ENCODE measurements around the gene TNS3. TPM values are rescaled to one million over a fixed set of nuclear protein-coding genes. Genes with fewer than 3 reads are reported as not detected.

The TNS3 gene
- total and polyA plus RNA-seq, 2 donors (not counting 3 experiments of a cell fraction or from before 2014, with no cell fraction given): 10.4 to 45.1 TPM

DNA sequence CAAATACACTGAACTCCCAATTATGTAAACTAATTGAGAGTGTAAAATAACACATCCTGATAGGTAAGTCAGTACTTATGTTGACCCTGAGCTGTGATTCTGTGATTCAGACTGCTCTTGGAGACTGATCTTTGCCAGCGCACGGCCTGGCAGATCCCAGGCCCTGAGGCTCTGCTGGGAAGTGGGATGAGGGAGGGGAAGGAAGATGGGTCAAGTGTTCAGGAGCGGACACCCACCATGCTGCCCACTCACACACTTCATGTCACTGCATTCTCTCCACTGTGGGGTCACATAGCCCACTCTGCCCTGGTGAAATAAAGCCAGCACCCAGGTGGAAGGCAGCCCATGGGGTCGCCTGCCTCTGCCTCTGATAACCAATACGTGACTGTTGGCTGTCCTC, 226.2 kb downstream of the TNS3 start:
- peaks cover 5% of the 10 kb centered on the region for H3K79me2 ChIP-seq (ENCODE audit: control insufficient read depth, insufficient read depth, low read length)
- no peaks in the 10 kb centered on the region for H3K36me3 ChIP-seq (ENCODE audit: control insufficient read depth in 2 of 2, extremely low read depth in 1 of 2, insufficient read depth in 2 of 2, low read length in 2 of 2)
- no peaks in the 10 kb centered on the region for H4K20me1 ChIP-seq (replicated peaks; ENCODE audit: control insufficient read depth, extremely low read depth, insufficient read depth, low read length)
- H3K4me1 ChIP-seq (ENCODE audit: control insufficient read depth, extremely low read depth, insufficient read depth, low read length): no peaks in the 10 kb centered on the region
- H2AFZ ChIP-seq (ENCODE audit: low read depth, low read length): no peak overlapping the region
- ChIA-PET POLR2A (no interaction called here), CTCF (interaction anchor here (1.5 to 1.6 kb wide), 2 partner anchors 16 to 89 kb away, joined by 3 read pairs; no protein-coding TSS in a partner anchor)
- no peaks in the 10 kb centered on the region for H3K9me1 ChIP-seq (replicated peaks; ENCODE audit: control insufficient read depth, extremely low read depth, insufficient read depth, low read length)
- dilution Hi-C loops (cut with MboI; ENCODE audit: extremely low pct_ligation_motif_present, low sequenced_read_pairs) (no loop called here), intact Hi-C loops (cut with micrococcal nuclease) (no loop called here)
- no peak overlapping the region for H3K4me2 ChIP-seq (ENCODE audit: insufficient read depth, low read length)
- no peak overlapping the region for H3K4me3 ChIP-seq (replicated peaks in 1 of 3; ENCODE audit: insufficient read depth in 1 of 3, low read depth in 1 of 3, low read length in 3 of 3)
- H3K9me3 ChIP-seq (replicated peaks; ENCODE audit: control insufficient read depth, insufficient read depth, low read length): no peaks in the 10 kb centered on the region
- no peak for FAIRE-seq
- no peaks in the 10 kb centered on the region for H3K27me3 ChIP-seq (ENCODE audit: control insufficient read depth in 2 of 2, insufficient read depth in 2 of 2, low read length in 2 of 2)
- BruUV-seq (replicated peaks): no TSS peak
- no peak overlapping the region for H3K9ac ChIP-seq (replicated peaks; ENCODE audit: extremely low read depth, insufficient read depth, low read length)
- no peak for DNase-seq (ENCODE audit: low read depth, low spot score)
- H3K27ac ChIP-seq (ENCODE audit: insufficient read depth, low read depth, low read length): no peak overlapping the region
- TF ChIP-seq JUN (IDR thresholded peaks at IDR 0.05; ENCODE audit: borderline replicate concordance, insufficient read depth, insufficient read length, low read depth) (no peak), POLR2AphosphoS5 (IDR thresholded peaks at IDR 0.05; ENCODE audit: insufficient read depth, low read depth, low read length) (no peak), FOS (IDR thresholded peaks at IDR 0.05; ENCODE audit: borderline replicate concordance, insufficient read depth, low read length) (no peak), MAX (IDR thresholded peaks at IDR 0.05; ENCODE audit: insufficient read depth, insufficient read length) (no peak), MYC (IDR thresholded peaks at IDR 0.05; ENCODE audit: low read depth, low read length) (no peak), POLR2A (IDR thresholded peaks at IDR 0.05; ENCODE audit: low read depth, low read length) (no peak)
- TF ChIP-seq, protein P1, sequence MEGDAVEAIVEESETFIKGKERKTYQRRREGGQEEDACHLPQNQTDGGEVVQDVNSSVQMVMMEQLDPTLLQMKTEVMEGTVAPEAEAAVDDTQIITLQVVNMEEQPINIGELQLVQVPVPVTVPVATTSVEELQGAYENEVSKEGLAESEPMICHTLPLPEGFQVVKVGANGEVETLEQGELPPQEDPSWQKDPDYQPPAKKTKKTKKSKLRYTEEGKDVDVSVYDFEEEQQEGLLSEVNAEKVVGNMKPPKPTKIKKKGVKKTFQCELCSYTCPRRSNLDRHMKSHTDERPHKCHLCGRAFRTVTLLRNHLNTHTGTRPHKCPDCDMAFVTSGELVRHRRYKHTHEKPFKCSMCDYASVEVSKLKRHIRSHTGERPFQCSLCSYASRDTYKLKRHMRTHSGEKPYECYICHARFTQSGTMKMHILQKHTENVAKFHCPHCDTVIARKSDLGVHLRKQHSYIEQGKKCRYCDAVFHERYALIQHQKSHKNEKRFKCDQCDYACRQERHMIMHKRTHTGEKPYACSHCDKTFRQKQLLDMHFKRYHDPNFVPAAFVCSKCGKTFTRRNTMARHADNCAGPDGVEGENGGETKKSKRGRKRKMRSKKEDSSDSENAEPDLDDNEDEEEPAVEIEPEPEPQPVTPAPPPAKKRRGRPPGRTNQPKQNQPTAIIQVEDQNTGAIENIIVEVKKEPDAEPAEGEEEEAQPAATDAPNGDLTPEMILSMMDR (IDR thresholded peaks at IDR 0.05; ENCODE audit: extremely low read depth in 1 of 2, insufficient read depth in 1 of 2, low read depth in 1 of 2, low read length in 2 of 2): no peak

Data from endothelial cell of umbilical vein (primary cell).